SK-N-MC (cell line): ENCODE results near the gene RGS16.

Experiments used
- EZH2 ChIP-seq: fragments of 200-600 bp; sonication (generic); IDR thresholded peaks from one replicate; pipeline ENCODE4 v1.6.1; 2017; ENCODE audit warnings: antibody characterized with exemption
- FOXP2 ChIP-seq: optimal IDR thresholded peaks from 2 replicates; pipeline ENCODE3; 2011; ENCODE audit warnings: mild to moderate bottlenecking, moderate library complexity; ENCODE audit not compliant: insufficient read depth; ENCODE audit errors: extremely low read length, control extremely low read depth
- POLR2AphosphoS5 ChIP-seq: IDR thresholded peaks from 2 replicates; pipeline ENCODE4 v1.6.1; 2012; ENCODE audit warnings: mild to moderate bottlenecking, low read depth, low read length, borderline replicate concordance

DNA sequence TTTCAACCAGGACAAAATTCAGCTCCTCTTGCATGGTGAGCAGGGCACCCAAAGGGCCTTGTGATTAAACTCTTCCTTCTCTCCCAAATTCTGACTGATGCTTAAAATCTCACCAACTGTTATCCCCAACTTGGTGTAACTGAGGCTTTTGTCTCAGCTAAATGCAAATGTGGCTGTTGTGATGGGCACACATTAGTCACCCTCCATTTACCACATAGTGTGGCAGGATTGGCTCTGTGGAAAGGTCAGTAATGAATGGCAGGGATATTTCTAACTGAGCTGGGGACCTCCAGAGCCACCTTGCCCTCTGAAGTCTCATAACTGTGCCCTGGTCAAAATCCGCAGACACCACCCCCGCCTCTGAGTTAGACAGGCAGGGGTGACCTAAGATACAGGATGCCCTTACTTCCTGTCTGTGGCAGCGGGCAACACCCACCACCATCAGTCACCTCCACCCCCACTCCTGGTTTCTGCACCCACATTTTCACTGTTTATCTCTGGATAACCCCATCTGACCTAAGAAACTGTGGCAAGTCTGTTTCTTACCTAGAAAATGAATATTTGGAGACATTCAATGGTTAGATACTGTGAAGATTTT lies 25.4 kb upstream of the RGS16 start:
- no peak for TF ChIP-seq POLR2AphosphoS5
- TF ChIP-seq EZH2: no peak
- TF ChIP-seq FOXP2: no peak
